Esophagus squamous epithelium (tissue), 5 donors: ENCODE measurements around the gene FAM53B. TPM values are rescaled to one million over a fixed set of nuclear protein-coding genes. Genes with fewer than 3 reads are reported as not detected.
"Not testable (repeated sequence)": the region's sequence is repeated elsewhere in the genome, so short reads cannot be mapped to it uniquely, and the experiment has no call there.

Experiments
- DNase-seq: peaks from one replicate; lab custom pipeline; 2025; lab: John Stamatoyannopoulos, UW
- H3K27ac ChIP-seq, 4 donors: fragments of 200-600 bp; sonication (generic); one replicate each; pipeline ENCODE4 v1.5.1; 2016 to 2019; ENCODE audit warnings: mild to moderate bottlenecking in 1 of 4
- H3K27me3 ChIP-seq, 4 donors: fragments of 200-600 bp; sonication (generic); 1 replicate in 3 of 4; 2 replicates in 1 of 4; pipeline versions ENCODE4 v1.5.1 to v1.6.0; 2017 to 2021; ENCODE audit warnings: antibody characterized with exemption in 1 of 4
- H3K36me3 ChIP-seq, 3 donors: fragments of 200-600 bp; sonication (generic); one replicate each; pipeline ENCODE4 v1.5.1; 2016 to 2019
- H3K4me1 ChIP-seq, 3 donors: fragments of 200-600 bp; sonication (generic); one replicate each; pipeline ENCODE4 v1.5.1; 2017 to 2019
- H3K4me3 ChIP-seq, 4 donors: fragments of 200-600 bp; sonication (generic); 1 replicate in 3 of 4; 2 replicates in 1 of 4; pipeline ENCODE4 v1.5.1; 2016 to 2019; ENCODE audit warnings: mild to moderate bottlenecking in 2 of 4, moderate library complexity in 1 of 4
- H3K9me3 ChIP-seq, 3 donors: fragments of 200-600 bp; sonication (generic); one replicate each; pipeline ENCODE4 v1.5.1; 2016 to 2019
- CTCF ChIP-seq, 6 experiments: fragments of 450-650 bp in 4 of 6; fragments of 200-600 bp in 2 of 6; sonication (generic) in 2 of 6; IDR thresholded peaks; one replicate each; pipeline ENCODE4 v1.5.1; 2016 to 2019; ENCODE audit warnings: antibody characterized with exemption in 6 of 6, mild to moderate bottlenecking in 4 of 6, moderate library complexity in 4 of 6
- POLR2A ChIP-seq, 4 donors: fragments of 450-650 bp; IDR thresholded peaks; one replicate each; pipeline ENCODE4 v1.6.1; 2017; ENCODE audit warnings: antibody characterized with exemption in 4 of 4, mild to moderate bottlenecking in 4 of 4, moderate library complexity in 3 of 4
- WGBS, 2 donors: methylation state at CpG; one replicate each; pipeline ENCODE4 v1.1.5; 2018; 5-methylcytosine and 5-hydroxymethylcytosine counted together
- intact Hi-C: fragments of 100-400 bp; cut with DNase I; formaldehyde crosslinking; loops from one replicate; pipeline ENCODE4 v1.15.0; 2022
- total RNA-seq, 4 donors: library from RNA; depleted of rRNA; stranded (reverse); fragments of >200 nt; gene quantifications; one replicate each; pipeline ENCODE4 v1.1.0, GENCODE V29; 2016
- donor health status: DM: yes; HTN: yes; CAD: no.

FAM53B gene
- total RNA-seq, 4 donors from 2014 or later = 27.4 to 54.2 (median 31.5) TPM

GRCh38 chr10:124612611-124613498 lies 131.3 kb downstream of the FAM53B start:
- H3K36me3 ChIP-seq = peaks cover 0 to 35% (median 0%) of the 10 kb centered on the region in 3 donors
- H3K4me1 ChIP-seq = peaks cover 11 to 57% (median 22%) of the 10 kb centered on the region in 3 donors
- TF ChIP-seq CTCF (IDR thresholded peaks at IDR 0.05) = no peak
- no peak for TF ChIP-seq POLR2A (IDR thresholded peaks at IDR 0.05)
- H3K27ac ChIP-seq = peak overlapping the region in 2 of 4 donors; percentile 44 to 57
- intact Hi-C loops = no loop called here
- H3K9me3 ChIP-seq = no peaks in the 10 kb centered on the region
- H3K27me3 ChIP-seq = no peaks in the 10 kb centered on the region
- no peak for DNase-seq
- WGBS, 2 donors = 24 to 64% methylated on average over 4 to 5 of the region's 18 CpGs
- H3K4me3 ChIP-seq = no peak overlapping the region

GRCh38 chr10:124611738-124612137 lies 132.4 kb downstream of the FAM53B start:
- TF ChIP-seq POLR2A (IDR thresholded peaks at IDR 0.05) = no peak
- no peak for TF ChIP-seq CTCF (IDR thresholded peaks at IDR 0.05)
- 20 to 63% methylated on average over 1 to 3 of the region's 11 CpGs for WGBS, 2 donors

GRCh38 chr10:124610851-124611250 lies 133.3 kb downstream of the FAM53B start:
- Histone ChIP-seq H3K4me1 (peaks cover 11 to 61% (median 22%) of the 10 kb centered on the region in 3 donors), H3K27ac (peak overlapping the region in 1 of 4 donors; percentile 57), H3K36me3 (peaks cover 0 to 15% (median 0%) of the 10 kb centered on the region in 3 donors)
- H3K27me3 ChIP-seq, DNase-seq, H3K4me3 ChIP-seq, intact Hi-C loops, H3K9me3 ChIP-seq: not testable (repeated sequence)
- 88 to 94% methylated on average over 13 to 17 of the region's 17 CpGs for WGBS, 2 donors

More at GRCh38 chr10:124611738-124612137, 132.4 kb downstream of the FAM53B start:
- Histone ChIP-seq H3K4me3 (no peak overlapping the region), H3K4me1 (peaks cover 11 to 53% (median 22%) of the 10 kb centered on the region in 3 donors), H3K27ac (peak overlapping the region in 2 of 4 donors; percentile 7 to 57), H3K9me3 (no peaks in the 10 kb centered on the region), H3K36me3 (peaks cover 0 to 23% (median 0%) of the 10 kb centered on the region in 3 donors), H3K27me3 (no peaks in the 10 kb centered on the region)
- no peak for DNase-seq
- intact Hi-C loops = no loop called here

- H3K4me1 ChIP-seq = peaks cover 11 to 61% (median 22%) of the 10 kb centered on the region in 3 donors
- not testable (repeated sequence) for DNase-seq
Observed at GRCh38 chr10:124610186-124610585, 134.0 kb downstream of the FAM53B start.

GRCh38 chr10:124609698-124610097 lies 134.5 kb downstream of the FAM53B start:
- no peak overlapping the region for H3K4me3 ChIP-seq
- TF ChIP-seq POLR2A (IDR thresholded peaks at IDR 0.05) (no peak), CTCF (IDR thresholded peaks at IDR 0.05) (no peak)
- intact Hi-C loops = no loop called here
- H3K36me3 ChIP-seq = peaks cover 0 to 6% (median 0%) of the 10 kb centered on the region in 3 donors
- H3K27ac ChIP-seq = no peak overlapping the region
- DNase-seq = no peak
- H3K27me3 ChIP-seq = no peaks in the 10 kb centered on the region
- H3K9me3 ChIP-seq = no peaks in the 10 kb centered on the region
- WGBS, 2 donors = 81 to 87% methylated on average over 6 to 9 of the region's 11 CpGs
- H3K4me1 ChIP-seq = peaks cover 11 to 63% (median 25%) of the 10 kb centered on the region in 3 donors

More at GRCh38 chr10:124610186-124610585, 134.0 kb downstream of the FAM53B start:
- peaks cover 0 to 11% (median 0%) of the 10 kb centered on the region in 3 donors for H3K36me3 ChIP-seq
- H3K27me3 ChIP-seq, H3K27ac ChIP-seq, H3K9me3 ChIP-seq, H3K4me3 ChIP-seq, intact Hi-C loops: not testable (repeated sequence)
- WGBS, 2 donors = 75 to 94% methylated on average over 2 to 15 of the region's 19 CpGs
